ENCODE measurements around the gene YIPF7. TPM values are rescaled to one million over a fixed set of nuclear protein-coding genes. Genes with fewer than 3 reads are reported as not detected.

YIPF7 gene
- total and polyA plus RNA-seq, 10 of the 15 experiments (the other 5 are each of a cell fraction or from before 2014, with no cell fraction given) = 0.39 TPM; not detected in 9

DNA sequence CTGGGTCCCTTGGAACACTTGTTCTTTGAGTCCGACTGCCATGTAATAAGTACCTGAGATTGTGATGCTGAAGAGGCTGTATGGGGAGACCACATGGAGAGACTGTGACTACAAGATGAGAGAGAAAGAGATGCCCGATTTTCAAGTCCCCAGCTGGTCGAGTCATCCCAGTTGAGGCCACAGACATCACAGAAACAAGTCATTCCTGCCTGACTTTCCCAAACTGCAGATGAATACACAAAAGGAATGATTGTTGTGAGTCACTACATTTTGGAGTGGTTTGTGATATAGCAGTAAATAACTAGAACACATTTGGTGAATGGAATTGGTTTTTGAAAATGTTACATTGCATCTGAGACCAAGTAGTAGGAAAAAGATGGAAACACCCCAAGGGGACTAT is 9.0 kb upstream of the YIPF7 start (continued):
- TF ChIP-seq, protein P1, sequence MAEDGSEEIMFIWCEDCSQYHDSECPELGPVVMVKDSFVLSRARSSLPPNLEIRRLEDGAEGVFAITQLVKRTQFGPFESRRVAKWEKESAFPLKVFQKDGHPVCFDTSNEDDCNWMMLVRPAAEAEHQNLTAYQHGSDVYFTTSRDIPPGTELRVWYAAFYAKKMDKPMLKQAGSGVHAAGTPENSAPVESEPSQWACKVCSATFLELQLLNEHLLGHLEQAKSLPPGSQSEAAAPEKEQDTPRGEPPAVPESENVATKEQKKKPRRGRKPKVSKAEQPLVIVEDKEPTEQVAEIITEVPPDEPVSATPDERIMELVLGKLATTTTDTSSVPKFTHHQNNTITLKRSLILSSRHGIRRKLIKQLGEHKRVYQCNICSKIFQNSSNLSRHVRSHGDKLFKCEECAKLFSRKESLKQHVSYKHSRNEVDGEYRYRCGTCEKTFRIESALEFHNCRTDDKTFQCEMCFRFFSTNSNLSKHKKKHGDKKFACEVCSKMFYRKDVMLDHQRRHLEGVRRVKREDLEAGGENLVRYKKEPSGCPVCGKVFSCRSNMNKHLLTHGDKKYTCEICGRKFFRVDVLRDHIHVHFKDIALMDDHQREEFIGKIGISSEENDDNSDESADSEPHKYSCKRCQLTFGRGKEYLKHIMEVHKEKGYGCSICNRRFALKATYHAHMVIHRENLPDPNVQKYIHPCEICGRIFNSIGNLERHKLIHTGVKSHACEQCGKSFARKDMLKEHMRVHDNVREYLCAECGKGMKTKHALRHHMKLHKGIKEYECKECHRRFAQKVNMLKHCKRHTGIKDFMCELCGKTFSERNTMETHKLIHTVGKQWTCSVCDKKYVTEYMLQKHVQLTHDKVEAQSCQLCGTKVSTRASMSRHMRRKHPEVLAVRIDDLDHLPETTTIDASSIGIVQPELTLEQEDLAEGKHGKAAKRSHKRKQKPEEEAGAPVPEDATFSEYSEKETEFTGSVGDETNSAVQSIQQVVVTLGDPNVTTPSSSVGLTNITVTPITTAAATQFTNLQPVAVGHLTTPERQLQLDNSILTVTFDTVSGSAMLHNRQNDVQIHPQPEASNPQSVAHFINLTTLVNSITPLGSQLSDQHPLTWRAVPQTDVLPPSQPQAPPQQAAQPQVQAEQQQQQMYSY (CRISPR knock-in tag; IDR thresholded peaks at IDR 0.05) = no peak
- TF ChIP-seq FOXM1 (IDR thresholded peaks at IDR 0.05; ENCODE audit: low read depth, low read length) = no peak
- no peak for TF ChIP-seq RBBP5 (conservative IDR thresholded peaks at IDR 0.05)

DNA sequence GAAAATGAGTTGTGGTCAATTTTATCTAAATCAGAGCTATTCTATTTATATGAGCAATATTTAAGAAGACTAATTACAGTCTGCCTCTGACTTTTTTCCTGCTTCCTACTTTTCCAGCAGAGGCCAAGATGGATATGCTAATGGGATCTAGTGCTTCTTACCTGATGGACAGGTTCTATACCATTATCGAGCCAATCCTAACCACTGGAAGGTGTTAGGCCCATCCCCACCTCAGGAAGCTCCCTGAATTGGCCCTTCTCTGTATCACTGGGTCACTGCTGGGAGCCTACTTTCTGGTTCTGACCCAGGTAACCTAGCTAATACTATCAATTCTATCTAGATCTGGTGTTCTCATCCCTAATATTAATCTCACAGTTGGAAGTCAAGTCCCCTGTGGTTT is 577 bp upstream of the YIPF7 start:
- ATAC-seq (no peak), FAIRE-seq (no peak), DNase-seq (ENCODE audit: low read depth, low spot score) (no peak)
- no peak overlapping the region for H3K27ac ChIP-seq (ENCODE audit: control insufficient read depth, insufficient read depth)
- no peaks in the 10 kb centered on the region for H3K9me3 ChIP-seq (replicated peaks; ENCODE audit: control insufficient read depth, insufficient read depth, low read length)
- intact Hi-C loops (cut with micrococcal nuclease; ENCODE audit: unreplicated experiment) = no loop called here
- no peak for TF ChIP-seq ZBTB11 (CRISPR knock-in tag; IDR thresholded peaks at IDR 0.05)
- no peak for TF ChIP-seq ETV6 (conservative IDR thresholded peaks at IDR 0.05 in 1 of 2, IDR thresholded peaks at IDR 0.05 in 1 of 2; ENCODE audit: borderline replicate concordance in 1 of 2, low read depth in 1 of 2)
- H3K79me2 ChIP-seq (ENCODE audit: control insufficient read depth, insufficient read depth, low read length) = no peaks in the 10 kb centered on the region
- H3K4me1 ChIP-seq (ENCODE audit: control insufficient read depth, insufficient read depth, low read length) = no peaks in the 10 kb centered on the region
- no peak overlapping the region for H3K9ac ChIP-seq (ENCODE audit: control insufficient read depth, insufficient read depth, low read length)
- ChIA-PET POLR2A (no interaction called here), RAD21 (ENCODE audit: unreplicated experiment) (no interaction called here), CTCF (no interaction called here), SMC1A (ENCODE audit: uncharacterized antibody, unreplicated experiment) (no interaction called here)
- H3K4me2 ChIP-seq (ENCODE audit: control insufficient read depth, insufficient read depth) = no peak overlapping the region
- no TSS peak for BruUV-seq (replicated peaks)
- no peak overlapping the region for H3K4me3 ChIP-seq
- H4K20me1 ChIP-seq (ENCODE audit: control insufficient read depth, insufficient read depth) = no peaks in the 10 kb centered on the region
- in situ Hi-C loops (cut with MboI) = no loop called here
- H3K27me3 ChIP-seq (replicated peaks in 1 of 2; ENCODE audit: control insufficient read depth in 2 of 2, insufficient read depth in 2 of 2, low read length in 1 of 2) = no peaks in the 10 kb centered on the region
- WGBS (ENCODE audit: insufficient coverage, insufficient replicate concordance, low lambda C conversion rate, missing lambda C conversion rate) = 0% methylated on average over 1 of the region's 1 CpG
- no peak overlapping the region for H2AFZ ChIP-seq (ENCODE audit: control insufficient read depth, low read depth, low read length)
- no peaks in the 10 kb centered on the region for H3K36me3 ChIP-seq (ENCODE audit: control insufficient read depth in 2 of 2, insufficient read depth in 2 of 2, low read length in 1 of 2)
